HepG2 (cell line): ENCODE measurements around the gene ZNF667. TPM values are rescaled to one million over a fixed set of nuclear protein-coding genes. Genes with fewer than 3 reads are reported as not detected.

Source experiments
- AKAP8 ChIP-seq: sonication (generic); formaldehyde crosslinking; IDR thresholded peaks from 2 replicates; pipeline ENCODE4 v1.5.1; 2020; ENCODE audit warnings: mild to moderate bottlenecking, missing genetic modification reagents
- ATF7-NPFF ChIP-seq: sonication (generic); formaldehyde crosslinking; IDR thresholded peaks from 2 replicates; pipeline ENCODE4 v1.8.1; 2023; ENCODE audit warnings: mild to moderate bottlenecking, low read depth, missing genetic modification reagents, moderate library complexity
- EP300 ChIP-seq, 3 experiments: sonication (generic) in 1 of 3; formaldehyde crosslinking in 1 of 3; IDR thresholded peaks; 2 replicates each; pipeline versions ENCODE4 v1.5.1 to v1.6.1; 2011 to 2020; ENCODE audit warnings: low read depth in 2 of 3, low read length in 2 of 3, borderline replicate concordance in 1 of 3, improper control_type of control experiment in 1 of 3, mild to moderate bottlenecking in 1 of 3, missing genetic modification reagents in 1 of 3, moderate library complexity in 1 of 3
- ESRRA ChIP-seq: sonication (generic); formaldehyde crosslinking; IDR thresholded peaks from 2 replicates; pipeline ENCODE4 v1.5.1; 2020; ENCODE audit warnings: mild to moderate bottlenecking, low read depth, missing genetic modification reagents
- FOXK1 ChIP-seq: sonication (generic); formaldehyde crosslinking; IDR thresholded peaks from 2 replicates; pipeline ENCODE4 v1.4.0; 2020; ENCODE audit warnings: low read depth, missing genetic modification reagents, borderline replicate concordance
- KDM4B ChIP-seq: sonication (generic); formaldehyde crosslinking; IDR thresholded peaks from 2 replicates; pipeline ENCODE4 v1.4.0; 2020; ENCODE audit warnings: missing genetic modification reagents
- SP4 ChIP-seq: sonication (generic); formaldehyde crosslinking; IDR thresholded peaks from 2 replicates; pipeline ENCODE4 v1.8.1; 2023; ENCODE audit warnings: mild to moderate bottlenecking, missing genetic modification reagents
- ZBTB42 ChIP-seq: sonication (generic); formaldehyde crosslinking; IDR thresholded peaks from 2 replicates; pipeline ENCODE4 v1.5.0; 2020; ENCODE audit warnings: mild to moderate bottlenecking, missing genetic modification reagents
- ZFP90 ChIP-seq: sonication (generic); formaldehyde crosslinking; IDR thresholded peaks from 2 replicates; pipeline ENCODE4 v1.8.0; 2022; ENCODE audit warnings: missing genetic modification reagents, mild to moderate bottlenecking, inconsistent platforms, borderline replicate concordance
- ZNF253 ChIP-seq: sonication (generic); formaldehyde crosslinking; IDR thresholded peaks from 2 replicates; pipeline ENCODE4 v1.8.0; 2022; ENCODE audit warnings: mild to moderate bottlenecking, missing genetic modification reagents, borderline replicate concordance
- ZNF256 ChIP-seq: sonication (generic); formaldehyde crosslinking; conservative IDR thresholded peaks from 2 replicates; pipeline ENCODE4 v1.4.0; 2020; ENCODE audit warnings: missing genetic modification reagents
- polyA plus RNA-seq, 8 experiments: library from polyadenylated mRNA; depleted of rRNA in 3 of 8; stranded (reverse) in 7 of 8; unstranded in 1 of 8; fragments of >200 nt; fragmentation: Illumina TruSeq in 4 of 8; extraction: Trizol in 4 of 8; gene quantifications; 2 replicates each; pipeline versions ENCODE4 v1.2.1 to v1.2.3, GENCODE V29; 2011 to 2016; ENCODE audit warnings: low read depth in 4 of 8, missing spikeins in 1 of 8, mixed read lengths in 1 of 8; ENCODE audit not compliant: insufficient read depth in 1 of 8
- total RNA-seq, 5 experiments: library from RNA; depleted of rRNA; stranded (reverse); fragments of >200 nt; fragmentation: Illumina TruSeq; extraction: Trizol; gene quantifications; 2 replicates each; pipeline ENCODE4 v1.2.3, GENCODE V29; 2016; ENCODE audit warnings: low read depth in 1 of 5
- TF ChIP-seq, protein P1 (sequence below), 2 experiments: sonication (generic) in 1 of 2; formaldehyde crosslinking in 1 of 2; IDR thresholded peaks; 2 replicates each; pipeline versions ENCODE4 v1.6.1 to v1.9.0; 2014 to 2022; ENCODE audit warnings: antibody characterized with exemption in 1 of 2, borderline replicate concordance in 1 of 2, inconsistent platforms in 1 of 2, low read depth in 1 of 2, missing genetic modification reagents in 1 of 2
- TF ChIP-seq, protein P2 (sequence below): sonication (generic); formaldehyde crosslinking; IDR thresholded peaks from 2 replicates; pipeline ENCODE4 v1.8.1; 2023; ENCODE audit warnings: missing genetic modification reagents, mild to moderate bottlenecking, borderline replicate concordance
- TF ChIP-seq, protein P3 (sequence below): sonication (generic); formaldehyde crosslinking; IDR thresholded peaks from 2 replicates; pipeline ENCODE4 v1.8.0; 2022; ENCODE audit warnings: mild to moderate bottlenecking, missing genetic modification reagents, moderate library complexity
- TF ChIP-seq, protein P4 (sequence below): sonication (generic); formaldehyde crosslinking; IDR thresholded peaks from 2 replicates; pipeline ENCODE4 v1.4.0; 2020; ENCODE audit warnings: mild to moderate bottlenecking, missing genetic modification reagents

The ZNF667 gene
- total and polyA plus RNA-seq, 2 of the 13 experiments (the other 11 are each of a cell fraction or from before 2014, with no cell fraction given), result not detected

DNA sequence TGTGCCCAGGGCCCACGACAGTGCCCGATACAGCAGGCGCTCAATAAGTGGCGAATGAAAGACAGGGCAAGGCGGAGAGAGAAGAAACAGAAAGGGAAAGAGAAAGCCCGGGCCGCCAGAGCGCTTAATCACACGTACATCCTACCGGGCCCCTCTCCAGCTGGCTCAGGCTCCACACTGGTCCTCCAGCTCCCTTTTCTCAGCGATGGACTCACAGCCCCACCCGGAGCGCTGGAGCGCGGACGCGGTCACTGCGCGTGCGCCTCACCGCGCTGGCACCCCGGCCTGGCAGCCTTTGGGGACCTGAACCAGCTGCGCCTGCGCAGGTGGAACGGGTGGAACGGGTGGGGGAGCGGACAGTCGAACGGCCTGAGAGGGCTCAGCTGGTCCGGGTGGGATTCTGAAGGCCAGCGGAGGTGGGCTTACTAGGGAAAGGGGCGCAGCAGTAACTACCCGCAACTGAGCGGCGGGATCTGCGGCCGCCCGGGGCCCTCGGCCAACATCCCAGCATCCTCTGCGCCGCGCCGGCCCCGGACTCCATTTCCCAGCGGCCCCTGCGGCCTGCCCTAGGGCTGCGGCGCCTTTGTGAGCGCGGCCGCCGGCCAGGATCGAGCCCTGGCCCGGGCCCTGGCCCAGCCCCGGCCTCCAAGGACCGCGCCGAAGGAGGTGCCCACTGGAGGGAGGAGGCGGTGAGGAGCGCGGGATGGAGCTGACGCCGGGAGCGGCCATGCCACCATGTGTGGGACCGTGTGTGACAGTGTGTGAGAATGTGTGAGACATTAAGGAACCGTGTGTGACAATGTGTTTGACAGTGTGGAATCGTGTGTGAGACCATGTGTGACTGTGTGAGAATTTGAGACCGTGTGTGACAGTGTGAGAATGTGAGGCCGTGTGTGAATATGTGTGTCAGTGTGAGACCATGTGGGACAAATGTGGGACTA, 73.1 kb downstream of the ZNF667 start, which contains the start of gene ZNF583 (continued):
- TF ChIP-seq, protein P1, sequence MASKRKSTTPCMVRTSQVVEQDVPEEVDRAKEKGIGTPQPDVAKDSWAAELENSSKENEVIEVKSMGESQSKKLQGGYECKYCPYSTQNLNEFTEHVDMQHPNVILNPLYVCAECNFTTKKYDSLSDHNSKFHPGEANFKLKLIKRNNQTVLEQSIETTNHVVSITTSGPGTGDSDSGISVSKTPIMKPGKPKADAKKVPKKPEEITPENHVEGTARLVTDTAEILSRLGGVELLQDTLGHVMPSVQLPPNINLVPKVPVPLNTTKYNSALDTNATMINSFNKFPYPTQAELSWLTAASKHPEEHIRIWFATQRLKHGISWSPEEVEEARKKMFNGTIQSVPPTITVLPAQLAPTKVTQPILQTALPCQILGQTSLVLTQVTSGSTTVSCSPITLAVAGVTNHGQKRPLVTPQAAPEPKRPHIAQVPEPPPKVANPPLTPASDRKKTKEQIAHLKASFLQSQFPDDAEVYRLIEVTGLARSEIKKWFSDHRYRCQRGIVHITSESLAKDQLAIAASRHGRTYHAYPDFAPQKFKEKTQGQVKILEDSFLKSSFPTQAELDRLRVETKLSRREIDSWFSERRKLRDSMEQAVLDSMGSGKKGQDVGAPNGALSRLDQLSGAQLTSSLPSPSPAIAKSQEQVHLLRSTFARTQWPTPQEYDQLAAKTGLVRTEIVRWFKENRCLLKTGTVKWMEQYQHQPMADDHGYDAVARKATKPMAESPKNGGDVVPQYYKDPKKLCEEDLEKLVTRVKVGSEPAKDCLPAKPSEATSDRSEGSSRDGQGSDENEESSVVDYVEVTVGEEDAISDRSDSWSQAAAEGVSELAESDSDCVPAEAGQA (IDR thresholded peaks at IDR 0.05; ENCODE audit: low read depth), result peak; percentile 57; the same call in 1 of the 2 replicates
- TF ChIP-seq, protein P1 (CRISPR knock-in tag; IDR thresholded peaks at IDR 0.05; ENCODE audit: borderline replicate concordance), result no peak
- TF ChIP-seq ZFP90 (no peak; the same call in none of the 2 replicates), KDM4B (peak; percentile 57; the same call in 1 of the 2 replicates), EP300 (IDR thresholded peaks at IDR 0.05; ENCODE audit: low read depth in 2 of 2, low read length in 2 of 2) (no peak), EP300 (CRISPR knock-in tag; IDR thresholded peaks at IDR 0.05; ENCODE audit: borderline replicate concordance) (no peak), ESRRA (CRISPR knock-in tag) (peak; percentile 69; the same call in 1 of the 2 replicates), ZBTB42 (CRISPR knock-in tag) (no peak), ATF7-NPFF (CRISPR knock-in tag) (0 out of 2 replicates have a peak, but pooled peaks have one; percentile 28), SP4 (CRISPR knock-in tag) (peak; percentile 59; the same call in 1 of the 2 replicates), ZNF256 (CRISPR knock-in tag) (no peak), FOXK1 (CRISPR knock-in tag) (peak; percentile 24; the same call in 1 of the 2 replicates), ZNF253 (CRISPR knock-in tag) (0 out of 2 replicates have a peak, but pooled peaks have one; percentile 88), AKAP8 (CRISPR knock-in tag) (0 out of 2 replicates have a peak, but pooled peaks have one; percentile 67)
- TF ChIP-seq, protein P2, sequence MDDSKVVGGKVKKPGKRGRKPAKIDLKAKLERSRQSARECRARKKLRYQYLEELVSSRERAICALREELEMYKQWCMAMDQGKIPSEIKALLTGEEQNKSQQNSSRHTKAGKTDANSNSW (CRISPR knock-in tag), result no peak
- TF ChIP-seq, protein P3, sequence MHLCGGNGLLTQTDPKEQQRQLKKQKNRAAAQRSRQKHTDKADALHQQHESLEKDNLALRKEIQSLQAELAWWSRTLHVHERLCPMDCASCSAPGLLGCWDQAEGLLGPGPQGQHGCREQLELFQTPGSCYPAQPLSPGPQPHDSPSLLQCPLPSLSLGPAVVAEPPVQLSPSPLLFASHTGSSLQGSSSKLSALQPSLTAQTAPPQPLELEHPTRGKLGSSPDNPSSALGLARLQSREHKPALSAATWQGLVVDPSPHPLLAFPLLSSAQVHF (CRISPR knock-in tag), result no peak
- TF ChIP-seq, protein P4, sequence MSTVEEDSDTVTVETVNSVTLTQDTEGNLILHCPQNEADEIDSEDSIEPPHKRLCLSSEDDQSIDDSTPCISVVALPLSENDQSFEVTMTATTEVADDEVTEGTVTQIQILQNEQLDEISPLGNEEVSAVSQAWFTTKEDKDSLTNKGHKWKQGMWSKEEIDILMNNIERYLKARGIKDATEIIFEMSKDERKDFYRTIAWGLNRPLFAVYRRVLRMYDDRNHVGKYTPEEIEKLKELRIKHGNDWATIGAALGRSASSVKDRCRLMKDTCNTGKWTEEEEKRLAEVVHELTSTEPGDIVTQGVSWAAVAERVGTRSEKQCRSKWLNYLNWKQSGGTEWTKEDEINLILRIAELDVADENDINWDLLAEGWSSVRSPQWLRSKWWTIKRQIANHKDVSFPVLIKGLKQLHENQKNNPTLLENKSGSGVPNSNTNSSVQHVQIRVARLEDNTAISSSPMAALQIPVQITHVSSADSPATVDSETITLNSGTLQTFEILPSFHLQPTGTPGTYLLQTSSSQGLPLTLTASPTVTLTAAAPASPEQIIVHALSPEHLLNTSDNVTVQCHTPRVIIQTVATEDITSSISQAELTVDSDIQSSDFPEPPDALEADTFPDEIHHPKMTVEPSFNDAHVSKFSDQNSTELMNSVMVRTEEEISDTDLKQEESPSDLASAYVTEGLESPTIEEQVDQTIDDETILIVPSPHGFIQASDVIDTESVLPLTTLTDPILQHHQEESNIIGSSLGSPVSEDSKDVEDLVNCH (CRISPR knock-in tag), result no peak
